HG03175 (cell line): ENCODE results near the gene USP24.
"Not testable (repeated sequence)": the region's sequence is repeated elsewhere in the genome, so short reads cannot be mapped to it uniquely, and the experiment has no call there.

ENCODE experiments used
- ATAC-seq: cut with Tn5 transposase; IDR thresholded peaks from one replicate; pipeline ENCODE4 v1.9.1; 2021; ENCODE audit warnings: mild to moderate bottlenecking, moderate library complexity; ENCODE audit not compliant: unreplicated experiment

USP24 gene

DNA sequence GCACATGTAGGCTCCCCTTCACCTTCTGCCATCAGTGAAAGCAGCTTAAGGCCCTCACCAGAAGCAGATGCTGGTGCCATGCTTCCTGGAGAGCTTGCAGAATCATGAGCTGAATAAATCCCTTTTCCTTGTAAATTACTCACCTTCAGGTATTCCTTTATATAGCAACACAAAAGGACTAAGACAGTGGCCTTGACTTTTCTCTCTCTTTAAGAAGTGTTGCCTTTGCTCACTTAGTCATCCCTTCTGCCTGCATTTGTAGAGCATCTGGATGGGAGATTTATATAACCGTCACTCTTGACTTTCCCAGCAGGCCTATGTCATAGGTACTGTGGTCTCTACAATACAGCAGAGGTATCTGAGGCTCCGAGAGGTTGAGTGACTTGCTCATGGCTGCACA is 172.2 kb downstream of the USP24 start:
- ATAC-seq = no peak

- no peak for ATAC-seq
These were observed 173.6 kb downstream of the USP24 start for GRCh38 chr1:55041613-55042012.

GRCh38 chr1:55040933-55041494 is 174.2 kb downstream of the USP24 start:
- ATAC-seq = no peak

- ATAC-seq = no peak
These were observed 174.9 kb downstream of the USP24 start for GRCh38 chr1:55040083-55040932.

DNA sequence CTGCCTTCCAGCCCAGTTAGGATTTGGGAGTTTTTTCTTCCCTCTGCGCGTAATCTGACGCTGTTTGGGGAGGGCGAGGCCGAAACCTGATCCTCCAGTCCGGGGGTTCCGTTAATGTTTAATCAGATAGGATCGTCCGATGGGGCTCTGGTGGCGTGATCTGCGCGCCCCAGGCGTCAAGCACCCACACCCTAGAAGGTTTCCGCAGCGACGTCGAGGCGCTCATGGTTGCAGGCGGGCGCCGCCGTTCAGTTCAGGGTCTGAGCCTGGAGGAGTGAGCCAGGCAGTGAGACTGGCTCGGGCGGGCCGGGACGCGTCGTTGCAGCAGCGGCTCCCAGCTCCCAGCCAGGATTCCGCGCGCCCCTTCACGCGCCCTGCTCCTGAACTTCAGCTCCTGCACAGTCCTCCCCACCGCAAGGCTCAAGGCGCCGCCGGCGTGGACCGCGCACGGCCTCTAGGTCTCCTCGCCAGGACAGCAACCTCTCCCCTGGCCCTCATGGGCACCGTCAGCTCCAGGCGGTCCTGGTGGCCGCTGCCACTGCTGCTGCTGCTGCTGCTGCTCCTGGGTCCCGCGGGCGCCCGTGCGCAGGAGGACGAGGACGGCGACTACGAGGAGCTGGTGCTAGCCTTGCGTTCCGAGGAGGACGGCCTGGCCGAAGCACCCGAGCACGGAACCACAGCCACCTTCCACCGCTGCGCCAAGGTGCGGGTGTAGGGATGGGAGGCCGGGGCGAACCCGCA is 175.7 kb downstream of the USP24 start, which contains the start of gene PCSK9:
Gene PCSK9, plus strand, starts transcription at position 207 of the 741 bp plus-strand sequence. Its CDS starts 290 bp downstream, at position 497.
- no peak for ATAC-seq

- no peak for ATAC-seq
These were observed 176.2 kb downstream of the USP24 start for GRCh38 chr1:55038974-55039341.

GRCh38 chr1:55038552-55038838 is 176.7 kb downstream of the USP24 start:
- no peak for ATAC-seq

GRCh38 chr1:55037733-55038551 is 177.2 kb downstream of the USP24 start:
- ATAC-seq = no peak

DNA sequence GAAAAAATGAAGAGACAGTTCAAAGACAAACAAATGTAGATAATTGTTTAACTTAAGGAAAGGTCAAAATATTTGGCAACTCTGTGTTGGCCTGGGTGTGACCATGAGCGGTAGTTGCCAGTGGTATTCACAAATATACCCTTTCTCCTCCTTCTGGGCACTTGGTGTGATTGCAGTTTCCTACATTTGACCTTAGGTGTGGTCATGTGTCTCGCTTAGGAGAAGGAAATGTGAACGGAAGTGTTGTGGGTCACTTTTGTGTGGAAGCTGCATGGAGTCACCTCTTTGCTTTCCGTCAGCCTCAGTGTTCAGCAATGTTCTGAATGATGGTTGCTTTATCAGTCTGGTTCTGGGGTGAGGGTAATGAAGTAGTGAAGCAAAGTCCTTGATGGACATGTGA is 179.3 kb downstream of the USP24 start:
- no peak for ATAC-seq

GRCh38 chr1:55034476-55035133 is 180.6 kb downstream of the USP24 start:
- no peak for ATAC-seq

- no peak for ATAC-seq
These were observed 181.9 kb downstream of the USP24 start for GRCh38 chr1:55033265-55033614.

GRCh38 chr1:55031098-55031497 is 184.1 kb downstream of the USP24 start:
- ATAC-seq = not testable (repeated sequence)

DNA sequence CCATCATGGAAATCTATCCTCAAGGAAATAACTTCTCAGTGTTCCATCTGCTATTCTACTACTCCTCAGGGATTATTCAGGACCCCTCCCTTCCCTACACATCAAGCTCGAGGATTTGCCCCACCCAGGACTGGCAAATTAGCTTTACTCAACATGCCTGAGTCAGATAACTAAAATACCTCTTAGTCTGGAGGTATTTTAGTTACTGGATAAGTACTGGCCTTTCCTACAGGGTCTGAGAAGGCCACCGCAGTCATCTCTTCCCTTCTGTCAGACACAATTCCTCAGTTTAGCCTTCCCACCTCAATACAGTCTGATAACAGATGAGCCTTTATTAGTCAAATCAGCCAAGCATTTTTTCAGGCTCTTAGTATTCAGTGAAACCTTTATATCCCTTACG is 188.5 kb downstream of the USP24 start:
- ATAC-seq = not testable (repeated sequence)

- ATAC-seq = not testable (repeated sequence)
These were observed 191.0 kb downstream of the USP24 start for GRCh38 chr1:55024163-55024562.

- peak; percentile 85 for ATAC-seq
These were observed 193.1 kb downstream of the USP24 start for GRCh38 chr1:55021942-55022546.

DNA sequence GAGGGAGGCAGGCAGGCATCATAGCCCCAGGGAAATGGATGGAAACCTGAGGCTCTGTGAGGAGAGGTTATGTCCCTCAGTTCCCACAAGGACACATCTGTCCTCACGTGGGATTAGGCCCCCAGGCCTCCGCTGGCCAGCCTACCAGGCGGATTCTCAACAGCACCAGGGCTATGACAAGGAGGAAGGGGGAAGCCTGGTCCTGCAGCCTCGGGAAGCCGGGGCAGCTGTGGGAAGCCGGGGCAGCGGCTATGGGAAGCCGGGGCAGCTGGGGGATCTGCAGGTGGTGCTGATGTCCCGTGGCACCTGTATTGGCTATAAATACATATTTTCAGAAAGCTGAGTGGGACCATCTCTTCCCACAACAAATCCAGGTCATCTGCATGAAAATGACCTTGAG is 196.8 kb downstream of the USP24 start:
- no peak for ATAC-seq
